OCI-LY1 (cell line): Measurements from ENCODE around the gene STX8.

Experiments
- H2AFZ ChIP-seq: fragments of 200-600 bp; sonication (generic), shearing (Covaris generic); 2 replicates; pipeline ENCODE4 v1.6.0; 2014; ENCODE audit warnings: antibody characterized with exemption, mild to moderate bottlenecking, low read length
- H3F3A ChIP-seq: fragments of 200-600 bp; sonication (generic), shearing (Covaris generic); 2 replicates; pipeline ENCODE4 v1.6.0; 2014; ENCODE audit warnings: mild to moderate bottlenecking, antibody characterized with exemption, low read length, moderate library complexity; ENCODE audit not compliant: insufficient read depth
- H3K27ac ChIP-seq: fragments of 200-600 bp; sonication (generic); 2 replicates; pipeline ENCODE4 v1.5.1; 2014; ENCODE audit warnings: low read length, mixed run types, mild to moderate bottlenecking, low read depth; ENCODE audit not compliant: poor library complexity, severe bottlenecking
- H3K27me3 ChIP-seq: fragments of 200-600 bp; sonication (generic); 2 replicates; pipeline ENCODE4 v1.6.0; 2014; ENCODE audit warnings: antibody characterized with exemption, mild to moderate bottlenecking, low read length, moderate library complexity; ENCODE audit not compliant: insufficient read depth
- H3K36me3 ChIP-seq: fragments of 200-600 bp; sonication (generic); 2 replicates; pipeline ENCODE4 v1.6.1; 2014; ENCODE audit warnings: mild to moderate bottlenecking, antibody characterized with exemption, low read length, moderate library complexity, mixed read lengths; ENCODE audit not compliant: insufficient read depth
- H3K4me1 ChIP-seq: fragments of 200-600 bp; sonication (generic); 2 replicates; pipeline ENCODE4 v1.5.1; 2014; ENCODE audit warnings: mild to moderate bottlenecking, low read length, moderate library complexity; ENCODE audit not compliant: insufficient read depth, severe bottlenecking
- H3K4me2 ChIP-seq: fragments of 200-600 bp; sonication (generic), shearing (Covaris generic); 2 replicates; pipeline ENCODE4 v1.6.1; 2014; ENCODE audit warnings: low read length
- H3K4me3 ChIP-seq: fragments of 200-600 bp; sonication (generic); 2 replicates; pipeline ENCODE4 v1.5.1; 2014; ENCODE audit warnings: low read length, low read depth, mild to moderate bottlenecking, mixed read lengths; ENCODE audit not compliant: poor library complexity, severe bottlenecking
- H3K79me2 ChIP-seq: fragments of 200-600 bp; shearing (Covaris generic); 2 replicates; pipeline ENCODE4 v1.6.1; 2016; ENCODE audit warnings: mixed run types, low read length, mixed read lengths; ENCODE audit not compliant: insufficient read depth
- H3K9ac ChIP-seq: fragments of 200-600 bp; sonication (generic), shearing (Covaris generic); 2 replicates; pipeline ENCODE4 v1.6.1; 2014; ENCODE audit warnings: mild to moderate bottlenecking, low read length, mixed read lengths
- H3K9me2 ChIP-seq: fragments of 200-600 bp; sonication (generic), shearing (Covaris generic); 2 replicates; pipeline ENCODE4 v1.6.1; 2014; ENCODE audit warnings: low read depth, mild to moderate bottlenecking, low read length, mixed read lengths
- H3K9me3 ChIP-seq: fragments of 200-600 bp; shearing (Covaris generic); 2 replicates; pipeline ENCODE4 v1.6.1; 2014; ENCODE audit warnings: low read length, mixed read lengths
- H4K20me1 ChIP-seq: fragments of 200-600 bp; sonication (generic), shearing (Covaris generic); 2 replicates; pipeline ENCODE4 v1.6.0; 2016; ENCODE audit warnings: mild to moderate bottlenecking, low read length; ENCODE audit not compliant: insufficient read depth
- EZH2 ChIP-seq: fragments of 200-600 bp; sonication (generic), shearing (Covaris generic); IDR thresholded peaks from 2 replicates; pipeline ENCODE4 v1.8.0; 2017; ENCODE audit warnings: borderline replicate concordance, mixed run types, mild to moderate bottlenecking, antibody characterized with exemption, low read length, moderate library complexity, mixed read lengths
- TF ChIP-seq, protein P1 (sequence below): fragments of 200-600 bp; sonication (generic), shearing (Covaris generic); IDR thresholded peaks from 2 replicates; pipeline ENCODE4 v1.5.1; 2017; ENCODE audit warnings: mild to moderate bottlenecking, antibody characterized with exemption, low read length, moderate library complexity, mixed read lengths

STX8 gene

DNA sequence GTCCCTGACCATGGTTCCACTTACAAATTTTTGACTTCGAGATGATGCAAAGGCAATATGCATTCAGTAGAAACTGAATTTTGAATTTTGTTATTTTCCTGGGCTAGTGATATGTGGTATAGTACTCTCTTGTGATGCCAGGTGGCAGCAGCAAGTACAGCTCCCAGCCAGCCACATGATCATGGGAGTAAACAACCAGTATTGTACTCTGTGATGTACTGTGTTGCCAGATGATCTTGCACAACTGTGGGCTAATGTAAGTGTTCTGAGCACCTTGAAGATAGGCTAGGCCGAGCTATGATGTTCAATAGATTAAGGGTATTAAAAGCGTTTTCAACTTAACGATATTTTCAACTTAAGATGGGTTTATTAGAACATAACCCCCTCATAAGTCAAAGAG is 250.8 kb downstream of the STX8 start:
- Histone ChIP-seq H3K9me3 (no peaks in the 10 kb centered on the region), H3F3A (no peaks in the 10 kb centered on the region), H3K36me3 (no peaks in the 10 kb centered on the region), H3K4me2 (no peak overlapping the region), H4K20me1 (no peaks in the 10 kb centered on the region), H2AFZ (no peak overlapping the region), H3K4me1 (no peaks in the 10 kb centered on the region), H3K27me3 (no peaks in the 10 kb centered on the region), H3K4me3 (no peak overlapping the region), H3K9me2 (no peaks in the 10 kb centered on the region), H3K79me2 (no peaks in the 10 kb centered on the region), H3K27ac (no peak overlapping the region), H3K9ac (no peak overlapping the region)
- TF ChIP-seq, protein P1, sequence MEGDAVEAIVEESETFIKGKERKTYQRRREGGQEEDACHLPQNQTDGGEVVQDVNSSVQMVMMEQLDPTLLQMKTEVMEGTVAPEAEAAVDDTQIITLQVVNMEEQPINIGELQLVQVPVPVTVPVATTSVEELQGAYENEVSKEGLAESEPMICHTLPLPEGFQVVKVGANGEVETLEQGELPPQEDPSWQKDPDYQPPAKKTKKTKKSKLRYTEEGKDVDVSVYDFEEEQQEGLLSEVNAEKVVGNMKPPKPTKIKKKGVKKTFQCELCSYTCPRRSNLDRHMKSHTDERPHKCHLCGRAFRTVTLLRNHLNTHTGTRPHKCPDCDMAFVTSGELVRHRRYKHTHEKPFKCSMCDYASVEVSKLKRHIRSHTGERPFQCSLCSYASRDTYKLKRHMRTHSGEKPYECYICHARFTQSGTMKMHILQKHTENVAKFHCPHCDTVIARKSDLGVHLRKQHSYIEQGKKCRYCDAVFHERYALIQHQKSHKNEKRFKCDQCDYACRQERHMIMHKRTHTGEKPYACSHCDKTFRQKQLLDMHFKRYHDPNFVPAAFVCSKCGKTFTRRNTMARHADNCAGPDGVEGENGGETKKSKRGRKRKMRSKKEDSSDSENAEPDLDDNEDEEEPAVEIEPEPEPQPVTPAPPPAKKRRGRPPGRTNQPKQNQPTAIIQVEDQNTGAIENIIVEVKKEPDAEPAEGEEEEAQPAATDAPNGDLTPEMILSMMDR: no peak
- TF ChIP-seq EZH2: no peak

DNA sequence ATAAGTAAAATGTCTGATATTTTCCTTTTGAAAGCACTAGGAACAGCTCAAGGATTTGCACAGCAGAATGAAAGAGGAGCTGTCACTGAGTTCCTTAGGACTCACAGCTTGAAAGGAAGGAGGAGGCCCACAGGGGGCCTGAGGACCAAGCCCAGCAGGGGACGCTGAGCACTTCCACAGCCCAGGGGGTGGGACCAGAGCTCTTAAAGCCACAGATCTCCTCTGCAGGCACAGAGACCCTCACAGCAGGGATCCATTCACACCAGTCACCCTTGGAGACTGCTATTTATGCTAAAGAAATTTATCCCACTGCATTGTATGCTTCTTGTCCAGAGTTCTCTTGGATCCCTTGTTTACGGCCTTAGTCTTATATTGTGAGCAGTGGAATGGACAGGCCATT is 253.3 kb downstream of the STX8 start:
- Histone ChIP-seq H3F3A (no peaks in the 10 kb centered on the region), H3K9me2 (no peaks in the 10 kb centered on the region), H3K9me3 (peaks cover 2% of the 10 kb centered on the region; the same call in 1 of the 2 replicates), H3K27ac (no peak overlapping the region), H3K9ac (no peak overlapping the region), H4K20me1 (no peaks in the 10 kb centered on the region), H3K4me2 (no peak overlapping the region), H3K4me3 (no peak overlapping the region), H3K4me1 (no peaks in the 10 kb centered on the region), H3K36me3 (no peaks in the 10 kb centered on the region), H3K79me2 (no peaks in the 10 kb centered on the region), H2AFZ (no peak overlapping the region), H3K27me3 (no peaks in the 10 kb centered on the region)
- TF ChIP-seq, protein P1: no peak
- no peak for TF ChIP-seq EZH2

DNA sequence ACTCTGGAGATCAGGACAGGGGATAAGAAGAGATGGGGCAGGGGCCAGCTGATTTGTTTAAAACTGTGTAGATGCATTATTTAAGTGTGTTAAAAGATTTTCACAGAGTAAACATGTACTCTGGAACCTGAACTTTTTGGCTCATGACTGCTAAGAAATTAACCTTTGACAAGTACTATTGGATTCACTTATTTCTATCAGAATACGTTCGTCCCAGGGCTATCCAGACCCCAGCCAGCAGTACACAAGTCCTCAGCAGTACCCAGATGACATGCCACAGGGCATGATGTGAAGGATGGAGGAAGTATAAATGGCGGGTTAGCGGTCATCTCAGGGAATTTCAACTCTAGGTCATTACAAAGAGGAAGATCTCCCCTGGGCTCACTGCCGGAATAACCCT is 253.7 kb downstream of the STX8 start:
- no peak overlapping the region for H3K27ac ChIP-seq
- H3K4me1 ChIP-seq: no peaks in the 10 kb centered on the region
- no peak overlapping the region for H3K9ac ChIP-seq
- H4K20me1 ChIP-seq: no peaks in the 10 kb centered on the region
- no peaks in the 10 kb centered on the region for H3K9me2 ChIP-seq
- TF ChIP-seq, protein P1: no peak
- TF ChIP-seq EZH2: no peak
- H3K79me2 ChIP-seq: no peaks in the 10 kb centered on the region
- peaks cover 2% of the 10 kb centered on the region; the same call in 1 of the 2 replicates for H3K9me3 ChIP-seq
- H3K27me3 ChIP-seq: no peaks in the 10 kb centered on the region
- H3K36me3 ChIP-seq: no peaks in the 10 kb centered on the region
- no peaks in the 10 kb centered on the region for H3F3A ChIP-seq
- H2AFZ ChIP-seq: no peak overlapping the region
- H3K4me3 ChIP-seq: no peak overlapping the region
- H3K4me2 ChIP-seq: no peak overlapping the region
